Psoas muscle (tissue), 8 donors: ENCODE data around the gene GOSR2. TPM values are rescaled to one million over a fixed set of nuclear protein-coding genes. Genes with fewer than 3 reads are reported as not detected.

Experiments used
- ATAC-seq, 4 donors: fragments of 200-7000 bp; cut with Tn5 transposase; one replicate each; pipeline ENCODE4 v1.9.1; 2020; ENCODE audit warnings: moderate library complexity in 3 of 4, mild to moderate bottlenecking in 2 of 4
- DNase-seq, 2 donors: peaks; one replicate each; pipeline ENCODE4 v3.0.0-alpha.2; 2020
- H3K27ac ChIP-seq: fragments of 200-600 bp; one replicate; pipeline ENCODE4 v1.8.0; 2022
- H3K27me3 ChIP-seq, 3 donors: fragments of 200-600 bp in 1 of 3; one replicate each; pipeline versions ENCODE4 v1.6.1 to v1.8.0; 2013 to 2022; ENCODE audit warnings: low read length in 2 of 3, mild to moderate bottlenecking in 2 of 3, moderate library complexity in 1 of 3; ENCODE audit not compliant: insufficient read depth in 3 of 3
- H3K36me3 ChIP-seq, 2 donors: fragments of 200-600 bp in 1 of 2; one replicate each; pipeline versions ENCODE4 v1.6.1 to v1.8.0; 2013 to 2022; ENCODE audit warnings: low read depth in 1 of 2, mild to moderate bottlenecking in 1 of 2, moderate library complexity in 1 of 2; ENCODE audit not compliant: insufficient read depth in 1 of 2
- H3K4me1 ChIP-seq: fragments of 200-600 bp; one replicate; pipeline ENCODE4 v1.8.0; 2022
- H3K4me3 ChIP-seq: fragments of 200-600 bp; one replicate; pipeline ENCODE4 v1.8.0; 2022; ENCODE audit warnings: mild to moderate bottlenecking
- H3K9me3 ChIP-seq: fragments of 200-600 bp; one replicate; pipeline ENCODE4 v1.8.0; 2022
- CTCF ChIP-seq: fragments of 200-600 bp; IDR thresholded peaks from one replicate; pipeline ENCODE4 v1.8.0; 2022; ENCODE audit warnings: antibody characterized with exemption
- WGBS, 3 donors: extraction: QIAGEN DNeasy Blood & Tissue Kit; methylation state at CpG; one replicate each; pipeline versions ENCODE4 v1.1.6 to v1.1.7; 2013; 5-methylcytosine and 5-hydroxymethylcytosine counted together
- intact Hi-C, 2 donors: fragments of 100-400 bp; cut with DNase I; formaldehyde crosslinking; loops; one replicate each; pipeline versions ENCODE4 v1.11.0 to v1.14.2; 2022
- polyA plus RNA-seq, 3 donors: library from polyadenylated mRNA; stranded (reverse); fragments of 200-250 nt; gene quantifications; one replicate each; pipeline ENCODE4 v1.2.3, GENCODE V29; 2013
- total RNA-seq, 4 donors: library from RNA; stranded (reverse); fragmentation: NEBNext Ultra II Directional in 2 of 4; extraction: Animal tissue kit (Norgen Biotek cat#: 25700) in 2 of 4; gene quantifications; one replicate each; pipeline versions ENCODE4 v1.2.1 to v1.2.4, GENCODE V29; 2021 to 2023
- donor health status: healthy with polysubstance abuse.
- donor health status: DM: no; HTN: no; CAD: no; lungs with moderate emphysema.
- donor health status: Bipolar disorder and iron deficiency.
- donor health status: healthy.
- donor health status: DM: yes; HTN: yes; CAD: no.
- donor health status: DM: no; HTN: no; CAD: no.
- donor health status: DM: no; HTN: no; CAD: no.
- donor health status: DM: yes; HTN: yes; CAD: no.

Gene GOSR2
- total and polyA plus RNA-seq, 7 donors, result 26.4 to 56.9 (median 44.9) TPM

GRCh38 chr17:46887717-46888116 lies 35.2 kb upstream of the GOSR2 start:
- WGBS, 3 donors, result 93% methylated on average over 3 of the region's 3 CpGs
- H3K27me3 ChIP-seq, result peaks cover 0 to 61% (median 5%) of the 10 kb centered on the region in 3 donors
- TF ChIP-seq CTCF, result no peak

GRCh38 chr17:46888727-46889126 lies 34.2 kb upstream of the GOSR2 start:
- no peak overlapping the region for H3K4me3 ChIP-seq
- no peaks in the 10 kb centered on the region for H3K36me3 ChIP-seq
- intact Hi-C loops, result no loop called here
- peaks cover 0 to 70% (median 5%) of the 10 kb centered on the region in 3 donors for H3K27me3 ChIP-seq
- H3K9me3 ChIP-seq, result no peaks in the 10 kb centered on the region
- H3K4me1 ChIP-seq, result no peaks in the 10 kb centered on the region
- 45 to 56% (median 55%) methylated on average over 1 of the region's 1 CpG for WGBS, 3 donors
- ATAC-seq (no peak), DNase-seq (no peak)
- no peak overlapping the region for H3K27ac ChIP-seq
- TF ChIP-seq CTCF, result no peak

More at GRCh38 chr17:46887717-46888116, 35.2 kb upstream of the GOSR2 start:
- H3K36me3 ChIP-seq, result no peaks in the 10 kb centered on the region
- DNase-seq (peak in 1 of 2 donors; percentile 9), ATAC-seq (no peak)
- H3K9me3 ChIP-seq, result no peaks in the 10 kb centered on the region
- H3K27ac ChIP-seq, result no peak overlapping the region
- H3K4me3 ChIP-seq, result no peak overlapping the region
- no peaks in the 10 kb centered on the region for H3K4me1 ChIP-seq
- intact Hi-C loops, result no loop called here

- Histone ChIP-seq H3K4me1 (no peaks in the 10 kb centered on the region), H3K27ac (no peak overlapping the region), H3K4me3 (no peak overlapping the region), H3K36me3 (no peaks in the 10 kb centered on the region), H3K27me3 (peaks cover 0 to 67% (median 5%) of the 10 kb centered on the region in 3 donors), H3K9me3 (no peaks in the 10 kb centered on the region)
- intact Hi-C loops, result no loop called here
- ATAC-seq, result no peak
- WGBS, 3 donors, result 79 to 85% (median 85%) methylated on average over 4 of the region's 4 CpGs
- DNase-seq, result no peak
- no peak for TF ChIP-seq CTCF
Measured at GRCh38 chr17:46889519-46889918, 33.4 kb upstream of the GOSR2 start.

GRCh38 chr17:46889992-46890564 lies 32.9 kb upstream of the GOSR2 start:
- H3K27me3 ChIP-seq, result peaks cover 0 to 62% (median 3%) of the 10 kb centered on the region in 3 donors
- ATAC-seq, result no peak
- no peak overlapping the region for H3K27ac ChIP-seq
- intact Hi-C loops, result no loop called here
- no peaks in the 10 kb centered on the region for H3K9me3 ChIP-seq
- H3K4me1 ChIP-seq, result no peaks in the 10 kb centered on the region
- no peaks in the 10 kb centered on the region for H3K36me3 ChIP-seq
- peak in 1 of 2 donors; percentile 18 for DNase-seq
- WGBS, 3 donors, result 39 to 40% (median 39%) methylated on average over 13 of the region's 13 CpGs
- TF ChIP-seq CTCF, result no peak
- no peak overlapping the region for H3K4me3 ChIP-seq

GRCh38 chr17:46890638-46891037 lies 32.3 kb upstream of the GOSR2 start:
- intact Hi-C loops, result no loop called here
- Histone ChIP-seq H3K27me3 (peaks cover 0 to 57% (median 3%) of the 10 kb centered on the region in 3 donors), H3K27ac (no peak overlapping the region), H3K4me3 (no peak overlapping the region), H3K4me1 (no peaks in the 10 kb centered on the region), H3K9me3 (no peaks in the 10 kb centered on the region), H3K36me3 (no peaks in the 10 kb centered on the region)
- whole genome bisulfite sequencing, 3 donors, result 49 to 58% (median 55%) methylated on average over 6 of the region's 6 CpGs
- no peak for ATAC-seq
- DNase-seq, result peak in 1 of 2 donors; percentile 12
- no peak for TF ChIP-seq CTCF
